NCI-H187 treated with DMSO at 0.1 percent for 48 hours (cell line): ENCODE data around the gene KCNK10.

ENCODE experiments used
- DNase-seq: peaks from one replicate; lab custom pipeline; 2025; lab: John Stamatoyannopoulos, UW

The KCNK10 gene

GRCh38 chr14:88184956-88185355 lies 138.1 kb downstream of the KCNK10 start:
- DNase-seq = no peak

- no peak for DNase-seq
Measured at GRCh38 chr14:88181072-88181471, 142.0 kb downstream of the KCNK10 start.

GRCh38 chr14:88179716-88180115 lies 143.4 kb downstream of the KCNK10 start:
- DNase-seq = no peak

GRCh38 chr14:88170333-88170732 lies 152.7 kb downstream of the KCNK10 start:
- no peak for DNase-seq

- DNase-seq = no peak
Measured at GRCh38 chr14:88168498-88169165, 154.4 kb downstream of the KCNK10 start.

GRCh38 chr14:88168025-88168424 lies 155.0 kb downstream of the KCNK10 start:
- DNase-seq = no peak

- no peak for DNase-seq
Measured at GRCh38 chr14:88166616-88167015, 156.5 kb downstream of the KCNK10 start.

GRCh38 chr14:88164906-88165534 lies 158.0 kb downstream of the KCNK10 start:
- no peak for DNase-seq

GRCh38 chr14:88163731-88164255 lies 159.3 kb downstream of the KCNK10 start:
- no peak for DNase-seq

- no peak for DNase-seq
Measured at GRCh38 chr14:88156127-88156526, 166.9 kb downstream of the KCNK10 start.

GRCh38 chr14:88154926-88155325 lies 168.1 kb downstream of the KCNK10 start:
- DNase-seq = no peak

- no peak for DNase-seq
Measured at GRCh38 chr14:88154321-88154720, 168.7 kb downstream of the KCNK10 start.

GRCh38 chr14:88146881-88147649 lies 176.0 kb downstream of the KCNK10 start:
- no peak for DNase-seq

- DNase-seq = no peak
Measured at GRCh38 chr14:88143810-88144209, 179.3 kb downstream of the KCNK10 start.

GRCh38 chr14:88142997-88143396 lies 180.1 kb downstream of the KCNK10 start:
- no peak for DNase-seq

GRCh38 chr14:88140874-88141273 lies 182.2 kb downstream of the KCNK10 start:
- no peak for DNase-seq

- no peak for DNase-seq
Measured at GRCh38 chr14:88137327-88137726, 185.7 kb downstream of the KCNK10 start.
